Stromal cell of bone marrow (primary cell): Measurements from ENCODE around the gene AFG1L.

Source experiments
- DNase-seq: peaks from one replicate; pipeline ENCODE4 v3.0.0-alpha.2; 2012; ENCODE audit warnings: low read depth

Gene AFG1L

GRCh38 chr6:108453601-108454185, 158.8 kb downstream of the AFG1L start:
- DNase-seq: peak; percentile 48

GRCh38 chr6:108454356-108454755, 159.5 kb downstream of the AFG1L start:
- DNase-seq: no peak

- DNase-seq: no peak
These were observed 160.8 kb downstream of the AFG1L start for GRCh38 chr6:108455688-108456087.

GRCh38 chr6:108463784-108464183, 168.9 kb downstream of the AFG1L start:
- no peak for DNase-seq

- no peak for DNase-seq
These were observed 169.7 kb downstream of the AFG1L start for GRCh38 chr6:108464418-108465097.

GRCh38 chr6:108465098-108465495, 170.2 kb downstream of the AFG1L start:
- DNase-seq: no peak

GRCh38 chr6:108468346-108468745, 173.5 kb downstream of the AFG1L start:
- DNase-seq: no peak

GRCh38 chr6:108469316-108469715, 174.5 kb downstream of the AFG1L start:
- no peak for DNase-seq

- DNase-seq: no peak
These were observed 178.3 kb downstream of the AFG1L start for GRCh38 chr6:108473197-108473596.

- no peak for DNase-seq
These were observed 181.5 kb downstream of the AFG1L start for GRCh38 chr6:108476376-108476775.

GRCh38 chr6:108476847-108477430, 182.1 kb downstream of the AFG1L start:
- DNase-seq: no peak

GRCh38 chr6:108482559-108482958, 187.7 kb downstream of the AFG1L start:
- DNase-seq: no peak

- DNase-seq: no peak
These were observed 189.2 kb downstream of the AFG1L start for GRCh38 chr6:108484016-108484415.

GRCh38 chr6:108489699-108490098, 194.8 kb downstream of the AFG1L start:
- DNase-seq: no peak

GRCh38 chr6:108492131-108492766, 197.4 kb downstream of the AFG1L start:
- peak; percentile 42 for DNase-seq

GRCh38 chr6:108494434-108494833, 199.6 kb downstream of the AFG1L start:
- no peak for DNase-seq

GRCh38 chr6:108497883-108498282, 203.0 kb downstream of the AFG1L start:
- DNase-seq: peak; percentile 32

- no peak for DNase-seq
These were observed 206.7 kb downstream of the AFG1L start for GRCh38 chr6:108501559-108501958.

GRCh38 chr6:108502832-108503231, 208.0 kb downstream of the AFG1L start:
- no peak for DNase-seq

GRCh38 chr6:108507316-108507715, 212.5 kb downstream of the AFG1L start:
- no peak for DNase-seq

- no peak for DNase-seq
These were observed 215.8 kb downstream of the AFG1L start for GRCh38 chr6:108510461-108511319.
